ENCODE data around the gene BIRC2. TPM values are rescaled to one million over a fixed set of nuclear protein-coding genes. Genes with fewer than 3 reads are reported as not detected.

Gene BIRC2

DNA sequence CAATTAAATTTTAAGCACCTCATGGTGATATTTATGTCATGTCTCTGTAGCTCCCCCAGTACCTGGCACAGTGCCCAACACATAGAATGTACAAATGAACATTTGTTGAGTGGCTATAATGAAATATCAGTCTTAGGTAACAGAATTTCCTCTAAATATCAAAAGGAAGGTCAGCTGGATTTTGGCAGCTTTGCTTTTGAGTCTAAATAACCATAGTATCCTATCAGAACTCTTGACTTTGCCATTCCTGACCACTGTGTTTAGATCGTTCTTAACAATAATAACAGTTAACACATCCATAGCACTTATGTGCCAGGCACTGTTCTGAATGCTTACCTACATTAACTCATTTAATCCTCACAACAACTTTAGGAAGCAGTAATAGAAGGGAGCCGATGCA is 79.0 kb downstream of the BIRC2 start:
- H3K4me1 ChIP-seq (ENCODE audit: control insufficient read depth, insufficient read depth, low read length): peaks cover 9% of the 10 kb centered on the region
- no peak overlapping the region for H3K4me2 ChIP-seq (ENCODE audit: low read length)
- no peak overlapping the region for H3K4me3 ChIP-seq (ENCODE audit: low read length)
- H3K36me3 ChIP-seq (ENCODE audit: insufficient read depth, low read length): no peaks in the 10 kb centered on the region
- H3K9me3 ChIP-seq (replicated peaks; ENCODE audit: low read length): no peaks in the 10 kb centered on the region
- no peak overlapping the region for H3K9ac ChIP-seq (ENCODE audit: low read depth, low read length)
- H3K27me3 ChIP-seq (ENCODE audit: control insufficient read depth, insufficient read depth, low read length): no peaks in the 10 kb centered on the region

DNA sequence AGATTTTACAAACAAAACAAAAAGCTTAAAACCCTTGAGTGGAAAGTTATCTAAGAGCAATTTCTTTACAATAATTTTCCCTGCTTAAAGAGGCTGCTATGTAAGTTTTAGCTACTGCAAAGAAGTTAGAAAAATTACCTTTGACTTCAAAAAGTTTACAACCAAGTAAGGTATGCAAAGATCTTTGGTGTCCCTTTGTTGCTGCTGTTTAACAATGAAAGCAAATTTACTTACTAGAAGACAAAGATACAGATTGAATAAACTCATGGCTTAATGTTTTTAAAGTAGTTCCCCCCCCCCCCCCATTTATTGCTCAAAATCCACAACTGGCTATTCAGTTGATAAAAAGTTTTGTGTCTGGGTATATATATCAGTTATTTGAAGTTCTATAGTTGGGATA is 79.6 kb downstream of the BIRC2 start:
- Histone ChIP-seq H3K4me2 (ENCODE audit: low read length) (no peak overlapping the region), H3K36me3 (ENCODE audit: insufficient read depth, low read length) (no peaks in the 10 kb centered on the region), H3K4me3 (ENCODE audit: low read length) (no peak overlapping the region), H3K27me3 (ENCODE audit: control insufficient read depth, insufficient read depth, low read length) (no peaks in the 10 kb centered on the region), H3K9ac (ENCODE audit: low read depth, low read length) (no peak overlapping the region), H3K9me3 (replicated peaks; ENCODE audit: low read length) (no peaks in the 10 kb centered on the region), H3K4me1 (ENCODE audit: control insufficient read depth, insufficient read depth, low read length) (peaks cover 7% of the 10 kb centered on the region)

- Histone ChIP-seq H3K9me3 (replicated peaks; ENCODE audit: low read length) (no peaks in the 10 kb centered on the region), H3K4me1 (ENCODE audit: control insufficient read depth, insufficient read depth, low read length) (peaks cover 7% of the 10 kb centered on the region), H3K9ac (ENCODE audit: low read depth, low read length) (no peak overlapping the region), H3K36me3 (ENCODE audit: insufficient read depth, low read length) (no peaks in the 10 kb centered on the region), H3K27me3 (ENCODE audit: control insufficient read depth, insufficient read depth, low read length) (no peaks in the 10 kb centered on the region), H3K4me3 (ENCODE audit: low read length) (no peak overlapping the region), H3K4me2 (ENCODE audit: low read length) (no peak overlapping the region)
Measured at GRCh38 chr11:102427068-102427467, 80.1 kb downstream of the BIRC2 start.

Small RNA genes lying within 50 kb of the gene (small RNA-seq; reads per million reads assigned to genes)
- gene AP000942.3 (not detected), gene AP000942.4 (not detected), gene RNU6-952P (not detected)

Data from skeletal muscle satellite cell (primary cell).